K562 (cell line): ENCODE measurements around the gene DYNLT5. TPM values are rescaled to one million over a fixed set of nuclear protein-coding genes. Genes with fewer than 3 reads are reported as not detected.

ENCODE experiments used
- CSDE1 ChIP-seq, 2 experiments: fragments of 450-650 bp; IDR thresholded peaks; 2 replicates each; pipeline ENCODE4 v1.6.1; 2016; ENCODE audit warnings: mild to moderate bottlenecking in 1 of 2
- E4F1 ChIP-seq: fragments of 250-450 bp; sonication (Bioruptor Pico); IDR thresholded peaks from 2 replicates; pipeline ENCODE4 v1.5.0; 2021; ENCODE audit warnings: mild to moderate bottlenecking, borderline replicate concordance
- FOXP1 ChIP-seq: sonication (generic); formaldehyde crosslinking; IDR thresholded peaks from 2 replicates; pipeline ENCODE4 v1.8.0; 2022; ENCODE audit warnings: mild to moderate bottlenecking, missing genetic modification reagents
- FUS ChIP-seq: fragments of 200-400 bp; formaldehyde crosslinking; optimal IDR thresholded peaks from 2 replicates; pipeline ENCODE3; 2017; ENCODE audit warnings: low read depth, low read length
- HDAC1 ChIP-seq, 2 experiments: fragments of 450-650 bp; IDR thresholded peaks; 2 replicates each; pipeline ENCODE4 v1.6.1; 2016 to 2017; ENCODE audit warnings: inconsistent platforms in 1 of 2, mild to moderate bottlenecking in 1 of 2, moderate library complexity in 1 of 2
- HDAC3 ChIP-seq: fragments of 450-650 bp; IDR thresholded peaks from 2 replicates; pipeline ENCODE4 v1.6.1; 2018; ENCODE audit warnings: borderline replicate concordance, mild to moderate bottlenecking, moderate library complexity; ENCODE audit not compliant: partially characterized antibody
- HEY1 ChIP-seq: fragments of 250-450 bp; sonication (Bioruptor Pico); IDR thresholded peaks from 2 replicates; pipeline ENCODE4 v1.5.0; 2020; ENCODE audit warnings: mild to moderate bottlenecking, moderate library complexity, borderline replicate concordance
- HNRNPK ChIP-seq: fragments of 200-400 bp; formaldehyde crosslinking; IDR thresholded peaks from one replicate; pipeline ENCODE4 v1.6.1; 2018; ENCODE audit warnings: mild to moderate bottlenecking, low read depth, low read length; ENCODE audit not compliant: poor library complexity, severe bottlenecking
- HOXB6 ChIP-seq: fragments of 250-450 bp; sonication (Bioruptor Pico); IDR thresholded peaks from 2 replicates; pipeline ENCODE4 v1.5.1; 2022; ENCODE audit warnings: mild to moderate bottlenecking, borderline replicate concordance
- KDM1A ChIP-seq, 2 experiments: fragments of 450-650 bp; IDR thresholded peaks; 2 replicates each; pipeline ENCODE4 v1.6.1; 2016; ENCODE audit warnings: mild to moderate bottlenecking in 2 of 2
- LEF1 ChIP-seq: fragments of 450-650 bp; IDR thresholded peaks from 2 replicates; pipeline ENCODE4 v1.6.1; 2016; ENCODE audit warnings: mild to moderate bottlenecking
- MEF2A ChIP-seq: IDR thresholded peaks from 2 replicates; pipeline ENCODE4 v1.6.1; 2011; ENCODE audit warnings: low read depth, mild to moderate bottlenecking, low read length, moderate library complexity; ENCODE audit not compliant: control insufficient read depth
- MYNN ChIP-seq, 2 experiments: sonication (generic); formaldehyde crosslinking in 1 of 2; IDR thresholded peaks; 2 replicates each; pipeline versions ENCODE4 v1.5.0 to v1.6.1; 2016 to 2020; ENCODE audit warnings: antibody characterized with exemption in 1 of 2, missing genetic modification reagents in 1 of 2
- THAP12 ChIP-seq: fragments of 250-450 bp; sonication (Bioruptor Pico); IDR thresholded peaks from 2 replicates; pipeline ENCODE4 v1.9.0; 2021; ENCODE audit warnings: mild to moderate bottlenecking, inconsistent platforms
- YBX1 ChIP-seq: fragments of 450-650 bp; IDR thresholded peaks from 2 replicates; pipeline ENCODE4 v1.7.1; 2016; ENCODE audit warnings: mild to moderate bottlenecking
- ZBTB8A ChIP-seq: fragments of 450-650 bp; IDR thresholded peaks from 2 replicates; pipeline ENCODE4 v1.6.1; 2018; ENCODE audit warnings: mild to moderate bottlenecking, moderate library complexity; ENCODE audit not compliant: partially characterized antibody
- ZKSCAN8 ChIP-seq: fragments of 200-800 bp; sonication (Bioruptor generic); IDR thresholded peaks from 2 replicates; pipeline ENCODE4 v1.6.1; 2016; ENCODE audit warnings: missing genetic modification characterization, missing compliant biosample characterization
- ZMIZ1 ChIP-seq, 2 experiments: fragments of 150-350 bp in 1 of 2; IDR thresholded peaks; 2 replicates each; pipeline ENCODE4 v1.6.1; 2012 to 2016; ENCODE audit warnings: low read depth in 2 of 2, low read length in 2 of 2, mild to moderate bottlenecking in 1 of 2, moderate library complexity in 1 of 2
- ZNF280B ChIP-seq: fragments of 250-450 bp; sonication (Bioruptor Pico); IDR thresholded peaks from 2 replicates; pipeline ENCODE4 v1.5.1; 2021; ENCODE audit warnings: mild to moderate bottlenecking
- polyA plus RNA-seq, 8 experiments: library from polyadenylated mRNA; depleted of rRNA in 4 of 8; stranded (reverse) in 5 of 8; unstranded in 3 of 8; fragments of >200 nt; fragmentation: Nextera tagmentation in 2 of 8; fragmentation: Illumina TruSeq in 1 of 8; extraction: Ambion mirVana in 2 of 8; extraction: Trizol in 1 of 8; gene quantifications; 2 replicates each; pipeline versions ENCODE4 v1.2.1 to v1.2.3, GENCODE V29; 2011 to 2014; ENCODE audit warnings: inconsistent platforms in 1 of 8, missing spikeins in 1 of 8
- total RNA-seq, 7 experiments: library from RNA; depleted of rRNA in 6 of 7; stranded (reverse); fragments of >200 nt in 6 of 7; fragmentation: Illumina TruSeq in 2 of 7; extraction: Trizol in 2 of 7; gene quantifications; 2 replicates each; pipeline versions ENCODE4 v1.2.1 to v1.2.3, GENCODE V29; 2011 to 2021; ENCODE audit warnings: low replicate concordance in 1 of 7

The DYNLT5 gene
- total and polyA plus RNA-seq, 9 of the 15 experiments (the other 6 are each of a cell fraction or from before 2014, with no cell fraction given): not detected

- TF ChIP-seq E4F1 (CRISPR knock-in tag): no peak
- no peak for TF ChIP-seq ZBTB8A
- TF ChIP-seq THAP12 (CRISPR knock-in tag): no peak
- peak; percentile 95 for TF ChIP-seq LEF1
- TF ChIP-seq HNRNPK: no peak
- no peak for TF ChIP-seq FOXP1 (CRISPR knock-in tag)
- TF ChIP-seq MYNN (IDR thresholded peaks at IDR 0.05): no peak
- TF ChIP-seq MYNN (CRISPR knock-in tag; IDR thresholded peaks at IDR 0.05): no peak
- no peak for TF ChIP-seq HEY1 (CRISPR knock-in tag)
- peak in 1 of 2 experiments; percentile 71; a peak in 1 of 4 replicates for TF ChIP-seq ZMIZ1 (IDR thresholded peaks at IDR 0.05; ENCODE audit: low read depth in 2 of 2, low read length in 2 of 2)
- no peak; the same call in 1 of the 2 replicates for TF ChIP-seq ZKSCAN8 (CRISPR knock-in tag)
- TF ChIP-seq FUS: no peak
- no peak for TF ChIP-seq ZNF280B (CRISPR knock-in tag)
- TF ChIP-seq HDAC1 (IDR thresholded peaks at IDR 0.05): peak in 1 of 2 experiments; percentile 57; a peak in 1 of 4 replicates
- peak; percentile 86 for TF ChIP-seq HDAC3
- peak; percentile 76; the same call in 1 of the 2 replicates for TF ChIP-seq MEF2A
- TF ChIP-seq KDM1A (IDR thresholded peaks at IDR 0.05): peak; percentile 56; a peak in 2 of 4 replicates
- TF ChIP-seq HOXB6 (CRISPR knock-in tag): no peak
- no peak for TF ChIP-seq CSDE1 (IDR thresholded peaks at IDR 0.05)
- no peak for TF ChIP-seq YBX1
Measured at GRCh38 chr1:66758241-66758755, 6.0 kb downstream of the DYNLT5 start (continued).
